ENCODE measurements around the gene UNC13C. TPM values are rescaled to one million over a fixed set of nuclear protein-coding genes. Genes with fewer than 3 reads are reported as not detected.

UNC13C gene
- total and polyA plus RNA-seq, 2 donors, result 0.11 to 1.7 TPM

DNA sequence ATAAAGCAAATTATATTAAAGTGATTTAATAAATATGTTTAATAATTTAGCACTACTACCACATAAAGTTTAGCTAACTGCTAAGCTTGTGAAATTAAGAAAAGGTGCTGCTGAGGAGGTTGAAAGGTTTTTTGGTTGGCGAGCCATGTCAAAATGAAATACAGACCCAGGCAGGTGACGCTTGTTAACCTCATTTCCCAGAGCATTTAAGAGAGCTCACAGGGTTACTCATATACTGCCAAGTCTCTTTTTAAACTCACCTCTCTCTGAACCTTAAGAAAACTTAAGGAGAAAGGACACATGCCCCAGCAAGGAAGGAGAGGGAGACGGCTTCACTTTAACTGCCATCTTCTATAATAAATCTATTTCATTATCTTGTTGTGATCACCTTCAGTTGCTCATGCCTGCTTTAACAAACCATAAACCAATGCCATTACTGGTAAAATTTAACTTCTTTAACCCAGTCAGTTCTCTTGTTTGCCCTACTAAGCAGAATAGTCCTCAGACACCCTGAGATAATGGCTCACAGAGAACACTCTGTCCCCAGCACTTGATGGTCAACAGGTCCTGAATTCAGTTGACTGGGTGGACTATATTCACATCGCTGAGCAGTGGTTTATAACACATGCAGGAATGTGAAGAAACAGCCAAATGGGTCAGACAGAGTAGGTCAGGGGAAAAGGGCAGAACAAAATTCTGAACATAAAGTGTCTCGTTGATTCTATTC, 540.1 kb downstream of the UNC13C start:
- WGBS, result 94% methylated on average over 5 of the region's 5 CpGs
- H3K9me3 ChIP-seq (ENCODE audit: control insufficient read depth in 2 of 2, insufficient read depth in 1 of 2, low read length in 1 of 2), result no peaks in the 10 kb centered on the region
- no peak for DNase-seq (ENCODE audit: low read depth in 6 of 9, low spot score in 9 of 9)
- no peaks in the 10 kb centered on the region for H3K4me1 ChIP-seq (ENCODE audit: control insufficient read depth in 2 of 2, insufficient read depth in 2 of 2, low read length in 2 of 2)
- H3K27ac ChIP-seq (ENCODE audit: low read depth in 1 of 2, low read length in 1 of 2), result no peak overlapping the region
- H3K36me3 ChIP-seq (ENCODE audit: control insufficient read depth in 2 of 2, insufficient read depth in 2 of 2, low read length in 1 of 2), result no peaks in the 10 kb centered on the region
- H3K27me3 ChIP-seq (ENCODE audit: control insufficient read depth in 2 of 2, insufficient read depth in 1 of 2, low read length in 1 of 2), result no peaks in the 10 kb centered on the region
- H3K4me3 ChIP-seq (ENCODE audit: low read length in 2 of 2), result no peak overlapping the region

DNA sequence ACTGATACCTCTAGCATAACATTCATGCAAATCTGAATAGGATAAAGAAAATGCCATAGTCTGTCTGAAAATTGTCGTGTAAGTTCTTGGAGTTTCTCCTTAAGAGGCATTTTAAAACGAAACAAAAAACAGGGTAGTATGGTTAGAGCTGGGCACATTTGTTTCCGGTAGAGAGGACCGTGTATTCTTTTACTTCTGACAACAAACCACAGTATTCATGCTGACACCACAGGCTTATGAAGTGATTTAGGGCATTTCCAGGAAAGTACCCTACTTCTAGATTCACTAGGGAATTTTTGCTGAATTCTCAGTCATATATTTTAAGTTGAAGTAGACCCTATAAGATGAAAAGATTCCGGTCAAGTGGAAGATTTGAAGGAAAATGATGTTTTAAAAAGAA, 541.3 kb downstream of the UNC13C start:
- Histone ChIP-seq H3K27ac (ENCODE audit: low read depth in 1 of 2, low read length in 1 of 2) (no peak overlapping the region), H3K36me3 (ENCODE audit: control insufficient read depth in 2 of 2, insufficient read depth in 2 of 2, low read length in 1 of 2) (no peaks in the 10 kb centered on the region), H3K9me3 (ENCODE audit: control insufficient read depth in 2 of 2, insufficient read depth in 1 of 2, low read length in 1 of 2) (no peaks in the 10 kb centered on the region), H3K4me3 (ENCODE audit: low read length in 2 of 2) (no peak overlapping the region), H3K27me3 (ENCODE audit: control insufficient read depth in 2 of 2, insufficient read depth in 1 of 2, low read length in 1 of 2) (no peaks in the 10 kb centered on the region), H3K4me1 (ENCODE audit: control insufficient read depth in 2 of 2, insufficient read depth in 2 of 2, low read length in 2 of 2) (no peaks in the 10 kb centered on the region)
- DNase-seq (ENCODE audit: low read depth in 6 of 9, low spot score in 9 of 9), result peak; percentile 3 to 65 (median 24)
- WGBS, result 4% methylated on average over 5 of the region's 5 CpGs

GRCh38 chr15:54520616-54521015, 542.4 kb downstream of the UNC13C start:
- no peaks in the 10 kb centered on the region for H3K27me3 ChIP-seq (ENCODE audit: control insufficient read depth in 2 of 2, insufficient read depth in 1 of 2, low read length in 1 of 2)
- H3K9me3 ChIP-seq (ENCODE audit: control insufficient read depth in 2 of 2, insufficient read depth in 1 of 2, low read length in 1 of 2), result no peaks in the 10 kb centered on the region
- H3K27ac ChIP-seq (ENCODE audit: low read depth in 1 of 2, low read length in 1 of 2), result no peak overlapping the region
- H3K36me3 ChIP-seq (ENCODE audit: control insufficient read depth in 2 of 2, insufficient read depth in 2 of 2, low read length in 1 of 2), result no peaks in the 10 kb centered on the region
- H3K4me3 ChIP-seq (ENCODE audit: low read length in 2 of 2), result no peak overlapping the region
- WGBS, result 93% methylated on average over 1 of the region's 1 CpG
- DNase-seq (ENCODE audit: low read depth in 6 of 9, low spot score in 9 of 9), result no peak
- no peaks in the 10 kb centered on the region for H3K4me1 ChIP-seq (ENCODE audit: control insufficient read depth in 2 of 2, insufficient read depth in 2 of 2, low read length in 2 of 2)

- Histone ChIP-seq H3K27ac (ENCODE audit: low read depth in 1 of 2, low read length in 1 of 2) (no peak overlapping the region), H3K4me1 (ENCODE audit: control insufficient read depth in 2 of 2, insufficient read depth in 2 of 2, low read length in 2 of 2) (no peaks in the 10 kb centered on the region), H3K36me3 (ENCODE audit: control insufficient read depth in 2 of 2, insufficient read depth in 2 of 2, low read length in 1 of 2) (no peaks in the 10 kb centered on the region), H3K4me3 (ENCODE audit: low read length in 2 of 2) (no peak overlapping the region), H3K9me3 (ENCODE audit: control insufficient read depth in 2 of 2, insufficient read depth in 1 of 2, low read length in 1 of 2) (no peaks in the 10 kb centered on the region), H3K27me3 (ENCODE audit: control insufficient read depth in 2 of 2, insufficient read depth in 1 of 2, low read length in 1 of 2) (no peaks in the 10 kb centered on the region)
- WGBS, result 39% methylated on average over 2 of the region's 2 CpGs
- no peak for DNase-seq (ENCODE audit: low read depth in 6 of 9, low spot score in 9 of 9)
These were observed 543.0 kb downstream of the UNC13C start for GRCh38 chr15:54521206-54521605.

- no peak overlapping the region for H3K27ac ChIP-seq (ENCODE audit: low read depth in 1 of 2, low read length in 1 of 2)
- no peaks in the 10 kb centered on the region for H3K9me3 ChIP-seq (ENCODE audit: control insufficient read depth in 2 of 2, insufficient read depth in 1 of 2, low read length in 1 of 2)
- no peaks in the 10 kb centered on the region for H3K36me3 ChIP-seq (ENCODE audit: control insufficient read depth in 2 of 2, insufficient read depth in 2 of 2, low read length in 1 of 2)
- no peak for DNase-seq (ENCODE audit: low read depth in 6 of 9, low spot score in 9 of 9)
- H3K27me3 ChIP-seq (ENCODE audit: control insufficient read depth in 2 of 2, insufficient read depth in 1 of 2, low read length in 1 of 2), result no peaks in the 10 kb centered on the region
- WGBS, result 98% methylated on average over 1 of the region's 1 CpG
- H3K4me3 ChIP-seq (ENCODE audit: low read length in 2 of 2), result no peak overlapping the region
- H3K4me1 ChIP-seq (ENCODE audit: control insufficient read depth in 2 of 2, insufficient read depth in 2 of 2, low read length in 2 of 2), result no peaks in the 10 kb centered on the region
These were observed 549.8 kb downstream of the UNC13C start for GRCh38 chr15:54528021-54528420.

- Histone ChIP-seq H3K27me3 (ENCODE audit: control insufficient read depth in 2 of 2, insufficient read depth in 1 of 2, low read length in 1 of 2) (no peaks in the 10 kb centered on the region), H3K4me3 (ENCODE audit: low read length in 2 of 2) (no peak overlapping the region), H3K9me3 (ENCODE audit: control insufficient read depth in 2 of 2, insufficient read depth in 1 of 2, low read length in 1 of 2) (no peaks in the 10 kb centered on the region), H3K27ac (ENCODE audit: low read depth in 1 of 2, low read length in 1 of 2) (no peak overlapping the region), H3K4me1 (ENCODE audit: control insufficient read depth in 2 of 2, insufficient read depth in 2 of 2, low read length in 2 of 2) (no peaks in the 10 kb centered on the region), H3K36me3 (ENCODE audit: control insufficient read depth in 2 of 2, insufficient read depth in 2 of 2, low read length in 1 of 2) (no peaks in the 10 kb centered on the region)
- no peak for DNase-seq (ENCODE audit: low read depth in 6 of 9, low spot score in 9 of 9)
- WGBS, result 91% methylated on average over 6 of the region's 6 CpGs
These were observed 562.5 kb downstream of the UNC13C start for GRCh38 chr15:54540721-54541120.

- 94% methylated on average over 3 of the region's 3 CpGs for WGBS
- DNase-seq (ENCODE audit: low read depth in 6 of 9, low spot score in 9 of 9), result no peak
- no peak overlapping the region for H3K4me3 ChIP-seq (ENCODE audit: low read length in 2 of 2)
- H3K36me3 ChIP-seq (ENCODE audit: control insufficient read depth in 2 of 2, insufficient read depth in 2 of 2, low read length in 1 of 2), result no peaks in the 10 kb centered on the region
- H3K27me3 ChIP-seq (ENCODE audit: control insufficient read depth in 2 of 2, insufficient read depth in 1 of 2, low read length in 1 of 2), result no peaks in the 10 kb centered on the region
- H3K9me3 ChIP-seq (ENCODE audit: control insufficient read depth in 2 of 2, insufficient read depth in 1 of 2, low read length in 1 of 2), result no peaks in the 10 kb centered on the region
- H3K27ac ChIP-seq (ENCODE audit: low read depth in 1 of 2, low read length in 1 of 2), result no peak overlapping the region
- no peaks in the 10 kb centered on the region for H3K4me1 ChIP-seq (ENCODE audit: control insufficient read depth in 2 of 2, insufficient read depth in 2 of 2, low read length in 2 of 2)
These were observed 569.2 kb downstream of the UNC13C start for GRCh38 chr15:54547491-54547890.

DNA sequence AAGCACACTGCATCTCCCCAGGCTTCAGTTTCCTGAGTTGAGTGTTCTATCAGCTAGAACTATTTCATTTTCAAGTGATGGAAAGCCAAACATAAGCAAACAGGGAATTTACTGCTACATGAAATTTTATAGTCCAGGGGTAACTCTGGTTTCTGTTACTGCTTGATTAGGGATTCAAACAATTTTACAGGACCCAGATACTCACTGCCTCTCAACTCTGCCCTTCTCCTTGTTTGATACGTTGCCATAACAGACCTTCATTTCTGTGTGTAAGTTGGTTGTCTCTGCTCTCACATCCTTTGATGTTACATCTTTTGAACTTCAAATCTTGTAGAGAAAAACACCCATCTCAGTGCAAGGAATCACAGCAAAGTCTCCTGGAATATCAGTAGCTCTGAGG, 572.7 kb downstream of the UNC13C start:
- Histone ChIP-seq H3K9me3 (ENCODE audit: control insufficient read depth in 2 of 2, insufficient read depth in 1 of 2, low read length in 1 of 2) (no peaks in the 10 kb centered on the region), H3K36me3 (ENCODE audit: control insufficient read depth in 2 of 2, insufficient read depth in 2 of 2, low read length in 1 of 2) (no peaks in the 10 kb centered on the region), H3K4me3 (ENCODE audit: low read length in 2 of 2) (no peak overlapping the region), H3K27me3 (ENCODE audit: control insufficient read depth in 2 of 2, insufficient read depth in 1 of 2, low read length in 1 of 2) (no peaks in the 10 kb centered on the region), H3K4me1 (ENCODE audit: control insufficient read depth in 2 of 2, insufficient read depth in 2 of 2, low read length in 2 of 2) (no peaks in the 10 kb centered on the region), H3K27ac (ENCODE audit: low read depth in 1 of 2, low read length in 1 of 2) (no peak overlapping the region)
- peak in 1 of 9 donors; percentile 4 for DNase-seq (ENCODE audit: low read depth in 6 of 9, low spot score in 9 of 9)
- 91% methylated on average over 1 of the region's 1 CpG for WGBS

DNA sequence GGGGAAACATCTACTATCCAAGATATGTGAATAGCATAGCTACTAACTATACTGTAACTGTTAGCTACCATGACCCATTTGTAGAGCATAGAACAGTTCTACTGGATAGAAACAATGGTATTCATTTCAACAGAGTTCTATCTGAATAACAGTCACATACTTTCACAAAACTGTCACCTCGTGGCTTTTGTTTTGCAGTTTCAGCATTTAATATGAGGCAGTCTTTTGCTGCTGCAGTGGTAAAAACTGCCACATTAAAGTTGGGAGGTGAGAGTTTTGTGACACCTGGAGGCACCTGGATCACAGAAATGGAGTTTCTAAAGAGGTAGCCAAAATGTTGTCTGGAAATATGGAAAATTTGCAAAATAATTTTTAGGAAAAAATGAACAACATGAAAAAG, 578.0 kb downstream of the UNC13C start:
- H3K4me3 ChIP-seq (ENCODE audit: low read length in 2 of 2), result no peak overlapping the region
- no peaks in the 10 kb centered on the region for H3K9me3 ChIP-seq (ENCODE audit: control insufficient read depth in 2 of 2, insufficient read depth in 1 of 2, low read length in 1 of 2)
- H3K27me3 ChIP-seq (ENCODE audit: control insufficient read depth in 2 of 2, insufficient read depth in 1 of 2, low read length in 1 of 2), result no peaks in the 10 kb centered on the region
- no peak for DNase-seq (ENCODE audit: low read depth in 6 of 9, low spot score in 9 of 9)
- WGBS, result 75% methylated on average over 1 of the region's 1 CpG
- no peak overlapping the region for H3K27ac ChIP-seq (ENCODE audit: low read depth in 1 of 2, low read length in 1 of 2)
- H3K4me1 ChIP-seq (ENCODE audit: control insufficient read depth in 2 of 2, insufficient read depth in 2 of 2, low read length in 2 of 2), result no peaks in the 10 kb centered on the region
- no peaks in the 10 kb centered on the region for H3K36me3 ChIP-seq (ENCODE audit: control insufficient read depth in 2 of 2, insufficient read depth in 2 of 2, low read length in 1 of 2)
